HG02885 (cell line): ENCODE measurements around the gene ZSCAN10.

Source experiments
- ATAC-seq: cut with Tn5 transposase; IDR thresholded peaks from one replicate; pipeline ENCODE4 v1.9.1; 2021; ENCODE audit warnings: mild to moderate bottlenecking; ENCODE audit not compliant: unreplicated experiment, poor library complexity

ZSCAN10 gene

GRCh38 chr16:3049921-3050481, 49.1 kb downstream of the ZSCAN10 start:
- no peak for ATAC-seq

GRCh38 chr16:3047387-3047720, 51.7 kb downstream of the ZSCAN10 start:
- no peak for ATAC-seq

- no peak for ATAC-seq
Measured at GRCh38 chr16:3046641-3047386, 52.3 kb downstream of the ZSCAN10 start.

- peak; percentile 42 for ATAC-seq
Measured at GRCh38 chr16:3045758-3046640, 53.1 kb downstream of the ZSCAN10 start, which contains the start of gene MMP25. MMP25 (plus strand) TSS chr16:3046561; CDS start chr16:3046918, 357 bp downstream.

- no peak for ATAC-seq
Measured at GRCh38 chr16:3044708-3045107, 54.4 kb downstream of the ZSCAN10 start.

- no peak for ATAC-seq
Measured at GRCh38 chr16:3042376-3042775, 56.7 kb downstream of the ZSCAN10 start.

- no peak for ATAC-seq
Measured at GRCh38 chr16:3038896-3039295, 60.2 kb downstream of the ZSCAN10 start.
